ENCODE measurements around the gene KLK5.

Gene KLK5

DNA sequence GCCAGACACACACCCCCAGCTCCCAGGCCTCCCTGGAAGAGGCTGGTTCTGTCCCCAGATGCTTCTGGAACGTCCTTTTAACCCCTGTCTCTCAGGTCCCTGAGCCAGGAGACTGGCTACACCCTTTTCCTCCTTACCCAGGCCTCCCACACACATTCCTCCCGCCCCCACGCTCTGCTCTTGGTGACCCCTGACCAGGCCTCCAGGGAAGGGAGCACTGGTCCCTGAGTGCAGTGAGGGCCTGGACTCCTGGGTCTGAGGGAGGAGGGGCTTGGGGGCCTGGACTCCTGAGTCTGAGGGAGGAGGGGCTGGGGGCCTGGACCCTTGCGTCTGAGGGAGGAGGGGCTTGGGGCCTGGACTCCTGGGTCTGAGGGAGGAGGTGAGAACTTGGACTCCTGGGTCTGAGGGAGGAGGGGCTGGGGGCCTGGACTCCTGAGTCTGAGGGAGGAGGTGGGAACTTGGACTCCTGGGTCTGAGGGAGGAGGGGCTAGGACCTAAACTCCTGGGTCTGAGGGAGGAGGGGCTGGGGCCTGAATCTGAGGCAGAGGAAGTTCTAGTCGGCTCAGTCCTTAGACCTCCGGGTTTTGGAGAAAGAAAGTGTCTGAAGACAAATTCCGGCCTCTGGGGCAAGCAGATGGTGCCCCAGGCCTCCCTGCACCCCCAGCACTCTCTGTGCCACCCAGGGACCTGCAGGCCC is 16.0 kb upstream of the KLK5 start:
- no peak for DNase-seq

DNA sequence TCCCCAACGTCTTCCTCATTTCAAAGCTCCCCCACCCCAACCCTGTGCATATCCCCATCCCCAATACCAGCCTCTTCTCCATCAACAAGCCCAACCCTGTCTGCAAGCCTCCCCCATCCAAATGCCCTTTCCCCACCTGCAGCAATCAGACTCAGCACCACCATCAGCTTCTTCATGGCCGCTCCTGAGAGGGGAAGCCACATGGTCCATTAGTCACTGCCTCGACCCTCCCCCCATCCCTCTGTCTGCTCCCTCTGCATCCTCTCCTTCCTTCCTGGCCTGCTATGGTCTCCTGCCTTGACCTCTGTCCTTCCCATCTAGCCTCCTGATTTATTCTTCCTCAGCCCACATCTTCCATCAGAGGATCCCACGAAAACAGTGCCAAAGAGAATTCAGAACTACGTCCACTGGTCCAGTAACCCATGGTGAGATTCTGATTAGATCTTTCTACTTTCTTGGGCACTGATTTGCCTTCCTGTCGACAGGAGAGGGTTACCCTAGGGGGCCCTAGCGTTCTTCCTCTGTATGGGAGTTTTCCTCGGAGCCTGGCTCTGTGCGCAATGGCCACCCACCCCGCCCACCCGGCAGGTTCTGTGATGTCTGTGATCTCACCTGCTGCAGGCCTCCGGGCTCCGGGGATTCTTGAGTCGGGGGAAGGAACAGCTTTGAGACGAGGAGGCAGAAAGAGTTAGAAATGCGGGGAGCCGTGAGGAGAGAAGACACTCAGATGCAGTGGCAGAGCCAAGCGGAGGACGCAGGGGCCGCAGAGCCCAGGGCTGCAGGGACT is 15.3 kb upstream of the KLK5 start:
- no peak for DNase-seq

DNA sequence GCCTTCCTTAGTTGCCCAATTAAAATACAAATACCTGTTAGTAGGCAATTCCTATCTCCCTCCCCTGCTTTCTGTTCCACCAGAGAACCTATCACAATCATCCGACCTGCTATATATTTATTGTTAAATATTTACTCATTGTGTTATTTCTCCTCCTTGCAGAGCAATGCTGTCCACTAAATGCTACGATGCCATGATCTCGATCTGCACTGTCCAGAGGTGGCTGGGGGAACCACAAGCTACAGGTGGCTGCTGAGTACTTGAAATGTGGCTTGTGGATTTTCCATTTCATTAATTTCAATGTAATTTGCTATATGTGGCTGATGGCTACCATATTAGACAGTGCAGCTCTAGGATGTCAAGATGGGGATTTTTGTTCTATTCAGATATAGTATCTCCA is 11.4 kb upstream of the KLK5 start:
- no peak for DNase-seq

DNA sequence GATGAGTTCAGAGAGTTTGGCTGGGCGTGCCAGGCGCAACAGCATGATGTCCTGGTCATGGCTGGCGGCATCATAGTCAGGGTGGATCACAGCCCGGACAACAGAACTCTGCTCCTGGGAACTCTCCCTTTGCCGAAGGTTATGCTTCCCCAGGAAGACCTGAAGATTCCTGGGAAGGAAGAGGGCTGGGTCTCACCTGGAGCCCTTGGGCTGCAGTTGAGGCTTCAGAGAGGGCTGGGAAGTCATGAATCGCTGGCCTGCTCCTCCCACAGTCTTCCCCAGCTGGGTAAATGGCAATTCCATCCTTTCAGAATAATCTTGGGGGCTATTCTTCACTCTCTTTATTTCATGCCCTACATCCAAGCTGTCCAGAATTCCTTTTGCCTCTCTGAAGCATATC is 10.5 kb upstream of the KLK5 start:
- no peak for DNase-seq

DNA sequence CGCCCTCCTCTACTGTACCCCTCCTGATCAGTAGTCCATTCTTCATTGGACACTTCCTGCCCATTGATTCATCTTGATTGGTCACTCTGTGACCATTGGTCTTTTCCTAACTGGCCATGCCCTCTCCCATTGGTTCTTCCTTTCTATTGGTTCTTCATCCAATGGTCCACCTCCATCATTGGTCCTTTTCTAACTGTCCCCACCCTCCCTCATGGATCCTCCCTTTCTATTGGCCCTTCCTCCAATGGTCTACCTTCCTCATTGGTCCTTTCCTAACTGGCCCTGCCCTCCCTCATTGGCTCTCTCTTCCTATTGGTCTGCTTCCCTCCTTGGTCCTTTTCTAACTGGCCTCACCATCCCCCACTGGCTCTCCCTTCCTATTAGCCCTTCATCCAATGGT is 9.4 kb upstream of the KLK5 start:
- DNase-seq, result no peak

DNA sequence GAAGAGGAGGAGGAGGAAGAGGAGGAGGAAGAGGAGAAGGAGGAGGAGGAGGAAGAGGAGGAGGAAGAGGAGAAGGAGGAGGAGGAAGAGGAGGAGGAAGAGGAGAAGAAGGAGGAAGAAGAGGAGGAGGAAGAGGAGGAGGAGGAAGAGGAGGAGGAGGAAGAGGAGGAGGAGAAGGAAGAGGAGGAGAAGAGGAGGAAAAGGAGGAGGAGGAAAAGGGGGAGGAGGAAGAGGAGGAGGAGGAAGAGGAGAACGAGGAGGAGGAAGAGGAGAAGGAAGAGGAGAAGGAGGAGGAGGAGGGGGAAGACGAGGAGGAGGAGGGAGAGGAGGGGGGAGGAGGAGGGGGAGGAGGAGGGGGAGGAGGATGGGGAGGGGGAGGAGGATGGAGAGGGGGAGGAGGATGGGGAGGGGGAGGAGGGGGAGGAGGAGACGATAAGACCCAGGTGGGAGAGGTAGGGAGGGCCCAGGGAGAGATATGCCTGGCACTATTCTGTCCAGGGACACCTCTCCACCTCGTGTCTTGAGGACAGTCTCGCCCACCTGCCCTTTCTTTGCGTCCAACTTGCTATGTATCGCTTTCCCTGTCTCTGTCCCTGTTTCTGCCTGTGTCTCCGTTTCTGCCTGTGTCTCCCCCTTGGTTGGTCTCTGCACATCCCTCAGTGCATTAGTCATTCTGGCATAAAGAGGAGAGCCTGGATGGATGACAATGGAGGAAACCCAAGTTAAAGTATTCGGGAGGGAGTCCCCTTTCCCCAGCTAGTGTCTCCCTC is 7.1 kb upstream of the KLK5 start:
- DNase-seq, result no peak

DNA sequence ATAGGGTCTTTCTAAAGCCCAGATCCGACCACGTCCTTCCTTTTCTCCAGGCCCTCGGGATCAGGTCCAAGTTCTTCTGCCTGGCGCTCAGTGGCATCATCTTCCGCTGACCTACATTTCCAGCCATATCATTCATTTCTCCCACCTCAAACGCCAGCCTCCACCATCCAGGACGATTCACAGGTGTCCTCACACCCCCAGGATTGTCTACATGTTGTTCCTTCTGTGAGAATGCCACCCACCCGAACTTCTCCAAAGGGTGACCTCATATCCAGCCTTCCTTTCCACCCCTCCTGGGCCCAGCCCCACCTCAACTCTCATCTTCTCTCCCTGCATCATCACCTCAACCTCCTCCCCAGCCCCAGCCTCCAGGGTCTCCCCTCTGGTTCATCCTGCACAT is 4.7 kb upstream of the KLK5 start:
- no peak for DNase-seq

DNA sequence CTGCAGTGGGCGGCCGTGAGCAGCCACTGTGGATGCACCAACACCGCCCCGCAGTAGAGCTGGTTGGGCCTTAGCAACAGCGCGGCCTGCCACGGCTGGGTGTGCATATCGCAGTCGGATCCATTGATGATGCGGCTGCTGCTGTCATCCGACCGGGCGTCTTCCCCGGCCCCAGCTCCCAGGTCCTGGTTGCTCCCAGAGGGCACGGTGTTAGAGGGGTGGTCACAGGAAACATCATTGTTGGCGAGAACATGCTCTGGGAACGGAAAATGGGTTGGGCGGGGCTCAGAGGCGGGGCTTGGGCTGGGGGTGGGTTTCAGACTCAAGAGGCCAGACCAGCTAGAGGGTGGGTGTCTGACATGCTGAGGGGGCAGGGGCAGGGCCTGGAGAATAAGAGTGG is 3.0 kb downstream of the KLK5 start:
- DNase-seq, result no peak

DNA sequence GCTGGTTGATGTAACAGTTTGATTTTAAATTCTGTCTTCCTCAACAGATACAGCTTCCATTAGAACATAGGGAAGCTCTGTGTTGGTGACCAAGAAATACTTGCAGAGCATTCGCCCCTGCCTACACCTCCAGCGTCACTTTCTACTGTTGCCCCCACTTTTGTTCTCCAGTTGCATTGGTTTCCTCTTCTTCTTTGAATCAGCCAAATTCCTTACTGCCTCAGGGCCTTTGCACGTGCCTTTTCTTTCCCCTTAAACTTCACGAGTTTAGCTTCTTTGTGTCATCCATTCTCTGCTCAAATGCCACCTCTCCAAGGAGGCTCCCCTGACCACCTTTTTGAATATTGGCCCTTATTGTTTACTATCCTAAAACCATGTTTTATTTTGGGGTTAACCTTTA is 5.7 kb downstream of the KLK5 start:
- DNase-seq, result no peak

DNA sequence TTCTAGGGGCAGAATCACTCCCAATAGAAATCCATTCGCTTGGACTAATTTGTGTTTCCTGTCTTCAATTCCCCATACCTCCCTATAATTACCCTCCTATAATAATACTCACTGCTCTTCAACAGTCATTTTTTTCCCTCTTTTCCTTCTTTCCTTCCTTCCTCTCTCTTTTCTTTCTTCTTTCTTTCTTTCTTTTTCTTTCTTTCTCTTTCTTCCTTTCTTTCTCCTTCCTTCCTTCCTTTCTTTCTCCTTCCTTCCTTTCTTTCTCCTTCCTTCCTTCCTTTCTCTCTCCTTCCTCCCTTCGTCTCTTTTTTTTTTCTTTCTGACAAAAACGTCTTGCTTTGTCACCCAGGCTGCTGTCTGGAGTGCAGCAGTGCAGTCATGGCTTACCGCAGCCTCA is 8.0 kb downstream of the KLK5 start:
- no peak for DNase-seq

DNA sequence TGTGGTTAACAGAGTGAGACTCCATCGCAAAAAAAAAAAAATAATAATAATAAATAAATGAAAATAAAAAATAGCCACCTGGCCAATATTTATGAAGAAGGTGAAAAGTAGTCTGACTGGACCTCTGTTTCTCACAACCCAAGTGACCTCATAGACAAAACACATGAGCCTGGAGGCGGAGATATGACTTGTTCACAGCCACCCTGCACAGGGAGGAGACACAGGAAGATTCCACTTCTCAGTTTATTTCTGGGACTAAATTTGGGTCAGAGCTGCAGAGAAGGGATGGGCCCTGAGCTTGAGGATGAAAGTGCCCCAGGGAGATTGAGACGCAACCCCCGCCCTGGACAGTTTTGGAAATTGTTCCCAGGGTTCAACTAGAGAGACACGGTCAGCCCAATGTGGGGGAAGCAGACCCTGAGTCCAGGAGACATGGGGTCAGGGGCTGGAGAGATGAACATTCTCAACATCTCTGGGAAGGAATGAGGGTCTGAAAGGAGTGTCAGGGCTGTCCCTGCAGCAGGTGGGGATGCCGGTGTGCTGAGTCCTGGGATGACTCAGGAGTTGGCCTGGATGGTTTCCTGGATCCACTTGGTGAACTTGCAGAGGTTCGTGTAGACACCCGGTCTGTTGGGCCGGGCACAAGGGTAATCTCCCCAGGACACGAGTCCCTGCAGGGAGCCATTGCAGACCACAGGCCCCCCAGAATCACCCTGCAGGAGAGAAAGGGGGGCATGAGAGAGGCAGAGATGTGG is 9.6 kb downstream of the KLK5 start:
- no peak for DNase-seq

DNA sequence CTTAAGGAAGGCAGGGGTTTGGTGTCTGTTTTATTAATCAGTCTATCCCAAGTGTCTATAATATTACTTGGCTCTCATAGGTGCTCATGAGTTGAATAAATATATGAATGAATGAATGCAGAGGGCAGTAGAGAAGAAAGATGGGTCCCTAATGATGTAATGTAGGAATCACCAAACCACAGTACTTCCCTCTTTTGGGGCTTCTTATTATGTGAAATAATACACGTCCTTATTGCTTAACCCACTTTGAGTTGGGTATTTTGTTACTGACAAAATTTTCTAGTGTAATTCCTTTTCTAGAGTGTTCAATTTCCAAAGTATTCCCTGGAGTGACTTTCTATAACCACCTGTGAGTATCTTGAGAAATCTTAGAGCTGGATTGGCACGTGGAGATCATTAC is 13.2 kb downstream of the KLK5 start:
- DNase-seq, result no peak

DNA sequence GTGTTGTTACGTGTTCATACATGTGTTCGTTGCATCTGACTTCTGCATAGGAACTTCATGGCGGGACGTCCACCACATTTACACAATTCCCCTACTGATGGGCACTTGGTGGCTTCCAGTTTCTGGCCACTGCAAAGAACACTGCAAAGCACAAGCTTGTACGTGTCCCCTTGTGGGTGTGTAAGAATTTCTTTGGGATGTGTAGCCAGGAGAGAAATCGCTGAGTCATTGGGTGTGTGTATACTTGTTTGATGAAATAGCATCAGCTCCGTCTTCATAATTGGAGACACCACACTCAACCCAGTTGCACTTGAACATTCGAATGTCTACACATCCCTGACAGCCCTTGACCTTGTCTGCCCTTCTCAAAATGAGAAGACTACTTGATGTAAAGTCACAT is 19.2 kb downstream of the KLK5 start:
- no peak for DNase-seq

DNA sequence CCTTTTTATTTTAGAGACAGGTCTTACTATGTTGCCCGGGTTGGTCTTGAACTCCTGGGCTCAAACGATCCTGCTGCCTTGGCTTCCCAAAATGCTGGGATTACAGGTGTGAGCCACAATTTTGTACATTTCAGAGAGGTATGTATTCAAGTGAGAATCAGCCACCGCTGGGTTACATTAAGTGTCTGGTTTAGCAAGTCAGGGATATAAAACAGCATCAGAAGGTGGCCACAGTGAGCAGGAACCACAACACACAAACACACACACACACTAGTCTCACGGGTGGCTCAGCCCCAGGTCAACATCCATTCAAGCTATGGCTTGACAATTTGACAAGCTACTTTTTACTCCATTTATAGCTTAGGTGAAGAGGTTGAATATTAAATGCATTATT is 20.2 kb downstream of the KLK5 start:
- no peak for DNase-seq

DNA sequence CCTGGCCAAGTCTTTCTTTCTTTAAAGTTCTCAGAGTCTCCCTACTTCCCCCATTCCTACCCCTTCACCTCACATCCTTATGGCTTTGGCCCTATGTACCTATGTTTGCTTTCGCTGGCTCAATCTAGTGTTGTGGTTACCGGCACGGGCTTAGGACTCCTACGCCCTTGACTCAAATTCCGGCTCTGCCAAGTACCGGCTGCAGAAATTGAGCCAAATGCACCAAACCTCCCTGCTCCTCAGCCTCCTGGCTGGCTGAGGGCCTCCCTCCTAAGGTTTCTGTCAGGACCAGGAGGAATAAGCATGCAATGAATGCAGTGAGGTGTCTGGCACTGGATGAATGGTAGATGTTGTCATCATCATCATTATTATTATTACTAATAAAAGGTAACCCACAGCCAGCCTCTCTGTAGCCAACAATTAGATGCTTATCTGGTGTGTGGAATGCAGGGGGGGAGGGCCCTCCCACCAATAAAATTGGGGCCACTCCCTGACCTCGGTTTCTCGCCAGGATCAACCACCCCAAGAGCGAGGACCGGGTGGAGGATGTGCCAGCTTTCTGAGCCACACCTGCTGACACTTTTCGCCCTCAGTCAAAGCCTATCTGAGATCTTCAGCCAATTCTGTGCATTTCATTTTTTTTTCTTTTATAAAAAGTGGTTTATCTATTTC is 20.7 kb downstream of the KLK5 start:
- no peak for DNase-seq

DNA sequence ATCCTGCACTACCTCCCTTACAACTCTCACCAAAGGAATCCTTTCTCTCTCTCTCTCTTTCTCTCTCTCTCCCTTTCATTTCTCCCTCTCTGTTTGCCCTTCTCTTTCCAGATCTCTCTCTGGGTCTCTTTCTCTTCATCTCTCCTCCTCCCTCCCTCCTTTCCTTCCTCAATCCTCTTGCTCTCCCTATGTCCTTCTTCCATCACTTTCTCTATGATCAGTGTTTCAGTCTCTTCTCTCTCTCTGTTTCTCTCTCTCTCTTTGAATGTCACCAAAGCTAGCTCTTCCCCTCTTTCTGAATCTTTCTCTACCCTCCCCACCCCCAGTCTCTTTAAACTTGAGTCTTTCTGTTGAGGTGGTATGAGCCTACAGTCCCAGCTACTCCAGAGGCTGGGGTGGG is 21.8 kb downstream of the KLK5 start:
- no peak for DNase-seq

DNA sequence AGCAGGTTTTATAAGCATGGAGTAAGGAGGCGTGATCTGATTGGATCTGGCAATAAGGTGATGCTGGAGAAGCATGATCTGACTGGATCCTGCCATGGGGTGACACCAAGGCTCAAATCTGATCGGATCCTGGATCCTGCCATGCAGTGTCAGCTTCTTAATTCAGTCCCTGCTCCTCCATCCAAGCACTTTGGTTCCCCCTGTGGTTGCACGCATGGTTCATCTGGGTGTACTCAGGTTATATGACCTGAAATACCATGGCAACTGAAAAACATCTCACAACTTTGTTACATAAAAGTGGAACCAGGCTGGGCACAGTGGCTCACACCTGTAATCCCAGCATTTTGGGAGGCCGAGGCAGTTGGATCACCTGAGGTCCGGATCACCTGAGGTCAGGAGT is 24.0 kb downstream of the KLK5 start:
- no peak for DNase-seq

DNA sequence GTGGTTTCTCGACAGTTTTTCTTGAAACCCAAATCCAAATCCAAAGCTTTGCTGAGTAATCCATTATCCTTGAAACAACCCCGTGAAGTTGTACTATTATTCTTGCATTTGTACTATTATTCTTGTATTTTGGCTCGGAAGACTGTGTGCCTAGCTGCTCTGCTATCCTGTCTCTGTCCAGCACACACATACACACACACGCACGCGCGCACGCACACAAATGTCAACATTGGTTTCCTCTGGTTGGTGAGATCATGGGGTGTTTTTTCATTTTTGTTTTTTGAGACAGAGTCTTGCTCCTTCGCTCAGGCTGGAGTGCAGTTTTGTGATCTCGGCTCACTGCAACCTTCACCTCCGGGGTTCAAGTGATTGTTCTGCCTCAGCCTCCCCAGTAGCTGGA is 26.7 kb downstream of the KLK5 start:
- DNase-seq, result no peak

DNA sequence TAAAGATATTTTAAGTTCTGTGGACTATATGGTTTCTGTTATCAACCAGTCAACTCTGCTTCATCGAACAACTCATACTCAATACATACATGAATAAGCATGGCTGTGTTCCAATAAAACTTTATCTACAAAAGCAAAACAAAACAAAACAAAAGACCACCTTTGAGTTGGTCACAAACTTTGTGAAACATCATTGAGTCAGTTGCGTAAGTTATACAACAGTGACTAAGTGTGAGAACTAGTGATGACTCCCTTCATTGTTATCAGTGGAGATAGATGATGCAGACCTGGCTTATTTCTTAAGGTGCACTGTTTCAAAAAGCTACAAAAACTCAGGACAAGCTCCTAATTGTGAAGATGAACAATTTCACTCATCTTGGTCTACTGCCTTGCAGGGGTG is 27.1 kb downstream of the KLK5 start:
- DNase-seq, result no peak

DNA sequence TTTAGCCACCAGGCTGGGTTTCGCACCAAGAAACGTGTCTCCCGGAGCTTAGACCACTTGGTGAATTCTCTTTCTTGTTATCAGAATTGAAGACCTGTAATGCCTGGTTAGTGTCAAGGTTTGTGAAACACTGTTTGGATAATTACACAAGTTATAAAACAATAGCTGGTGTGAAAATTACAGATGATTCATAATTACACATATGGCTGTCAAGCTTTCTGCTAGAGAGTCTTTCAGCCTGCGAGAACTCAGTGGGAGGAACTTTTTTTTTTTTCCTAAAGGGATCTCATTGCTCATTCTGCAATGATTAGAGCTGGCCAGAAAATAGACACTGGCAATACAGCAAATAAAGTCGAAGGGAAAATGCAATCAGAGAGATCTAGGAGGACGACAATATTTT is 28.3 kb downstream of the KLK5 start:
- no peak for DNase-seq

DNA sequence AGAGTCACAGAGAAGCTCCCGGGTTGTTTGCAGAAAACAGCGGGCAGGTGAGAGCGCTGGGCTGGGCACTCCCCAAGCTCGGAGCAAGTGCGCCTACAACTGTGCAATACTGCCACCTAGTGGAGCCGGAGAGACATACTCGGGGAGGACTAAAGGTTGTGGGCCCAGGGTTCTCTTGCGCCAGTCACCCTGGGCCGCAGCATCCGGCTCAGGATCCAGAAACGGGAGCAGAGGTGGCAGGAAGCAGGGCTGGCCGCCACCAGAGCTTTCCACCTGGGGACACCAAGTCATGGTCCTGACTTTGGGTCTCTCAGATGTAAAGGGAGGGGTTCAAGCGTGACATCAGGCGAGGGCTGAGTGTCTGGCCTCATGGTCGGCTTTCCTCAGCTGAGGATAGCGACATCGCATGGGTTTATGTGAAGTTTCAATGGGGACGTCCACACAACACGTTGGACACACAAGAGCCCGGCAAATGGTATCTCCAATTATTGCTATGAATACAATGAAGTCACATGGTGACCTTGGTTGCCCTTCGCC is 30.5 kb downstream of the KLK5 start:
- peak; percentile 70 for DNase-seq

Measured in DMS153 (cell line).